ENCODE results near the gene IARS2. TPM values are rescaled to one million over a fixed set of nuclear protein-coding genes. Genes with fewer than 3 reads are reported as not detected.

The IARS2 gene
- polyA plus RNA-seq, 3 donors: 11.8 to 42.6 (median 36.8) TPM

GRCh38 chr1:220170836-220171526, 77.0 kb downstream of the IARS2 start:
- no CpG with 5 or more reads among the region's 1 CpG for WGBS (ENCODE audit: insufficient coverage)
- H3K4me1 ChIP-seq (ENCODE audit: control insufficient read depth in 1 of 2, insufficient read depth in 2 of 2, low read length in 2 of 2): no peaks in the 10 kb centered on the region
- Mint-ChIP-seq H3K9me3 (peaks cover 0 to 3% (median 1%) of the 10 kb centered on the region in 7 donors), H3K36me3 (peaks cover 72 to 87% of the 10 kb centered on the region in 2 donors), H3K27me3 (ENCODE audit: low read depth in 3 of 3) (peaks cover 0 to 2% (median 0%) of the 10 kb centered on the region in 3 donors), H3K4me1 (no peaks in the 10 kb centered on the region), H3K4me3 (no peak overlapping the region), H3K27ac (peak overlapping the region in 2 of 7 donors; percentile 2 to 9)
- TF ChIP-seq CTCF (IDR thresholded peaks at IDR 0.05): no peak
- H3K27ac ChIP-seq (ENCODE audit: low read depth in 1 of 2, low read length in 2 of 2): no peak overlapping the region
- H3K4me3 ChIP-seq (replicated peaks in 1 of 3; ENCODE audit: low read depth in 2 of 3, low read length in 3 of 3): no peak overlapping the region
- no peaks in the 10 kb centered on the region for H4K20me1 ChIP-seq (ENCODE audit: insufficient read depth, low read length)
- no peaks in the 10 kb centered on the region for H3K79me2 ChIP-seq (ENCODE audit: insufficient read depth, low read length)
- peaks cover 69 to 94% of the 10 kb centered on the region in 2 donors for H3K36me3 ChIP-seq (replicated peaks in 1 of 2; ENCODE audit: control insufficient read depth in 1 of 2, insufficient read depth in 2 of 2, low read length in 2 of 2)
- no peaks in the 10 kb centered on the region for H3K9me3 ChIP-seq (replicated peaks in 1 of 2; ENCODE audit: control insufficient read depth in 1 of 2, insufficient read depth in 1 of 2, low read length in 2 of 2)
- H3K4me2 ChIP-seq (replicated peaks; ENCODE audit: extremely low read depth, low read length, poor library complexity, severe bottlenecking): no peak overlapping the region
- intact Hi-C loops (cut with micrococcal nuclease): no loop called here
- no peak overlapping the region for H2AFZ ChIP-seq (ENCODE audit: insufficient read depth, low read depth, low read length, poor library complexity, severe bottlenecking)
- H3K27me3 ChIP-seq (ENCODE audit: control insufficient read depth in 2 of 2, insufficient read depth in 2 of 2, low read length in 2 of 2): no peaks in the 10 kb centered on the region
- no peak for DNase-seq
- H3K9ac ChIP-seq (ENCODE audit: insufficient read depth, low read length, poor library complexity, severe bottlenecking): no peak overlapping the region

GRCh38 chr1:220176540-220176939, 82.6 kb downstream of the IARS2 start:
- no peaks in the 10 kb centered on the region for H4K20me1 ChIP-seq (ENCODE audit: insufficient read depth, low read length)
- no peaks in the 10 kb centered on the region for H3K4me1 ChIP-seq (ENCODE audit: control insufficient read depth in 1 of 2, insufficient read depth in 2 of 2, low read length in 2 of 2)
- Mint-ChIP-seq H3K36me3 (peaks cover 72 to 91% of the 10 kb centered on the region in 2 donors), H3K27ac (peak overlapping the region in 3 of 7 donors; percentile 2 to 58 (median 43)), H3K9me3 (peaks cover 0 to 3% (median 0%) of the 10 kb centered on the region in 7 donors), H3K27me3 (ENCODE audit: low read depth in 3 of 3) (peaks cover 0 to 2% (median 0%) of the 10 kb centered on the region in 3 donors), H3K4me1 (no peaks in the 10 kb centered on the region), H3K4me3 (no peak overlapping the region)
- H3K79me2 ChIP-seq (ENCODE audit: insufficient read depth, low read length): no peaks in the 10 kb centered on the region
- H2AFZ ChIP-seq (ENCODE audit: insufficient read depth, low read depth, low read length, poor library complexity, severe bottlenecking): no peak overlapping the region
- H3K4me3 ChIP-seq (replicated peaks in 1 of 3; ENCODE audit: low read depth in 2 of 3, low read length in 3 of 3): no peak overlapping the region
- H3K27me3 ChIP-seq (ENCODE audit: control insufficient read depth in 2 of 2, insufficient read depth in 2 of 2, low read length in 2 of 2): no peaks in the 10 kb centered on the region
- intact Hi-C loops (cut with micrococcal nuclease): no loop called here
- 80% methylated on average over 1 of the region's 1 CpG for WGBS (ENCODE audit: insufficient coverage)
- no peak overlapping the region for H3K27ac ChIP-seq (ENCODE audit: low read depth in 1 of 2, low read length in 2 of 2)
- no peak for TF ChIP-seq CTCF (IDR thresholded peaks at IDR 0.05)
- no peak overlapping the region for H3K4me2 ChIP-seq (replicated peaks; ENCODE audit: extremely low read depth, low read length, poor library complexity, severe bottlenecking)
- no peak overlapping the region for H3K9ac ChIP-seq (ENCODE audit: insufficient read depth, low read length, poor library complexity, severe bottlenecking)
- peaks cover 54 to 93% of the 10 kb centered on the region in 2 donors for H3K36me3 ChIP-seq (replicated peaks in 1 of 2; ENCODE audit: control insufficient read depth in 1 of 2, insufficient read depth in 2 of 2, low read length in 2 of 2)
- H3K9me3 ChIP-seq (replicated peaks in 1 of 2; ENCODE audit: control insufficient read depth in 1 of 2, insufficient read depth in 1 of 2, low read length in 2 of 2): no peaks in the 10 kb centered on the region
- no peak for DNase-seq
